ENCODE measurements around the gene GRPEL1.

GRPEL1 gene

GRCh38 chr4:7021355-7021754 is 46.5 kb downstream of the GRPEL1 start:
- DNase-seq = no peak

- no peak for DNase-seq
Measured at GRCh38 chr4:7020856-7021255, 47.0 kb downstream of the GRPEL1 start.

DNA sequence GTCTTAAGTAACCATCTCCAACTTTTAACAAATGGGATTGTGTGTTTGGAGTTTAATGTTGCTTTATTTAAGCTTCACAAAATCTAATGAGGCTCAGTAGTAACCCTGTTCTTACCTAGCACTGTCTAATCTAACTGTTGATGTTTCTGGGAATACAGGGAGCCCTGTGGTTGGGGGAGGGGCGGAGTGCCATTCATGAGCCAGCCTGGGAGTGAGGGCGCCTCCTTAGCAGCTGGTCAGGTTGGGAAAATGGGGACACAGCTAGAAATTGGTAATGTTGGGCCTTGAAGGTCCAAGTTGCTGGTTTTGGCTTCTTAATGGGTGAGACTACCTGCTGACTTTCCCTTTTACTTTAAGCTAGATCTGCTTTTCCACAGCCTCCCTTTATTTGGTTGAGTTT is 47.6 kb downstream of the GRPEL1 start:
- no peak for DNase-seq

GRCh38 chr4:7019367-7019766 is 48.5 kb downstream of the GRPEL1 start:
- DNase-seq = no peak

- DNase-seq = no peak
Measured at GRCh38 chr4:7018281-7018680, 49.6 kb downstream of the GRPEL1 start.

DNA sequence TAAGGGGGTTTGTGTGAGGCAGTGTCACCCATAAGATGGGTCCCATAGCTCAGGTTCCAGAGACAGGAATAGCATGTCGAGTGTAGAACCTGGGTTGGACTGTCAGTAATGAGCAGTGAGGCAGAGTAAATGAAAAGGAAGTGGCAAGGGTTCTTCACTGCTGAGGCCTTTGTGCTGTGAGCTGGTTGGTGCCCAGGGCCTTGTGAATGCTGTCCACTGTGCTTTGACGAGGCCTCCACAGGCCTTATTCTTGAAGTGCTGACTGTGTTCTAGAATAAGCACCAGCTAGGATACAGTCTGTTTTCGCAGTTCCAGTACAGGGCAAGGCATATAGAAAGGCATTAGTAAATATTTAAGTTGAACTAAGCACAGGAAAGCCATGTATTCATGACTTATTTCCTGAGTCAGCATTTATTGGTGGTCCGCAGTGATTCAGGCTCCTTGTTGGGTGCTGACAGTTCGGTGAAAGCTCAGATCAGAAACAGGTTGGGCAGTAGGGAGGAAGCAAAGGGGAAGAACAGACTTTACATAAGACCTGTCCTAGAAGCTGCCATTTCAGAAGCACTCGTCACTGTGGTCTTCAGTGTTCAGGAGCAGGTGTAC is 50.3 kb downstream of the GRPEL1 start:
- DNase-seq = no peak

DNA sequence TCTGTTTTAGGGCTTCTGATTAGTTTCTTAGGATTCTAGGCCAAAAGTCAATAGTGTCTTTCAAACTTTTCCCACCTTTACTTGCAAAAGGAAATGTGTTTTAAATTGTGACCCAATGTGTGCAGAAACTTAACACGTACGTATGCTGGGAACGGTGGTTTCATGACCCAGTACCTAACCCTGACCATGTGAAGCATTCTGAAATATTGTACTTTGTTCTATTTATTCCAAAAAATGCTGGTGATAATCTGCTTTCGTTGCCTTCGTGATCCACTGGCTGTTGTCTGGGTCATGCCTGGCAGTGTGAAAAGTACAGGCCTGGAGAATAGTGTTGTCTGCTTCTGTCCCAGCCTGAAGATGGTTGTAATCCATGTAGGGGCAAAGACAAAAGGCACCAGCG is 51.4 kb downstream of the GRPEL1 start:
- no peak for DNase-seq

GRCh38 chr4:7016086-7016485 is 51.8 kb downstream of the GRPEL1 start:
- DNase-seq = no peak

DNA sequence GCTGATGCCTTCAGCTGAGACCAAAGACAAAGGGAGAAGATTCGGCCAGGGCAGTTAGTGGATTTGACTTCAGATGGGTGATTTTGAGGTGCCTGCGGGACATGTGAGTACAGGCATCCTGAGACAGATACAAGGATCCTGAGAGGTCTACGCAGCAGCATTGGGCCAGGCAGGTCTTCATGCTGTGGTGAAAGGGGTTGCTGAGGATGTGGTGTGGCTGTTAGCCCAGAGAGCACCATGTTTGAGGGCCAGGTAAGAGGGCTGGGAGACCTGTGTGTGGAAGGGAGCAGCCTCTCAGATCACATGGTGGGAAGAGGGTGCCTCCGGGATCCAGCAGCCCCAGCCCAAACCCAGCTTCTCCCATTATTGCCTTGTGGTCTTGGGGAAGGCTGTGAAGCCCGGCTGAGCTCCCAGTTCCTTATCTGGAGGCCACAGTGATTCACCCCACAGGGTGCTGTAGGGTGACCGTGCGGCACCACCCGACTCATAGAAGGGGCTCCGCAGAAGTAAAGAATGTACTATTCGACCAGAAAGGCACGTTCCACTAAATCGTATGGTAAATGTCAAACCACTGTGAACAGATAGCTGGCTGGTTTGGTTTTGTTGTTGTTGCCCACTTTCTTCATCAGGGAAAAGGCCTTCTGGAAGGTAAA is 52.4 kb downstream of the GRPEL1 start:
- no peak for DNase-seq

DNA sequence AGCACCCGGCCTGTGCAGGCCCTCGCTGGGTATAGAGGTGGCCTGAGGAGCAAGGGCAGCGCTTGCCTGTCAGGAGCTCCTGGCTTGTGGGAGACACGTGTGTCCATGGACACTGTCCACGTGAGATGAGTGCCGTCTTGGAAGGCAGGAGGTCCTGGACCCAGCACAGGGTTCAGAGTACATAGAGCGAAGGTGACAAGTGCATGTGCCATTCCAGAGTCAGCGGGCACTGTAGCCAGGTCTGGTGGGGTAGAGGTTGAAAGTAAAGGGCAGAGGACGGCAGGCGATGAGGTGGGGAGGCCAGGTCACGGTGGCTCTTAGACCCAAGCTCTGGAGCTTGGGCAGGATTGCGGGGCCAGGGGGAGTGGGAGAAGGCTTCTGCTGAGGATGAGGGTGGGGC is 53.0 kb downstream of the GRPEL1 start:
- DNase-seq = no peak

DNA sequence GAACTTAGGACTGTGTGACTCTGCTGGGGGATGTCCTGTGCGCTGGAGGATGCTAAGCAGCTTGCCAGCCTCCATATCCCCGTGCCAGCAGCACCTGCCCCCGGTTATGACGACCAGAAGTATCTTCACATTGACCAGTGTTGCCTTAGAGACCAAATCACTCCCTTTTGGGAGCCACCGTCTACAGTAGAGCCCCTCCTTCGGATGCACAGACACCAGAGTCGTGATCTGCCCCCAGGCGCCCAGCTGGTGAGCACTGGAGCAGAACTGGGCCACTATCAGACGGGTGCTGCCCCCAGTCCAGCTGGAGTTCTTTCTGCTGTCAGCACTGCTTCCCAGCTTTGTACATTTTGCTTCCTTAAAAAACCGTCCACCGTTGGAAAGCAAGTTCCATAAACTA is 54.7 kb downstream of the GRPEL1 start:
- DNase-seq = no peak

GRCh38 chr4:7009564-7009963 is 58.3 kb downstream of the GRPEL1 start:
- no peak for DNase-seq

Data from activated CD4-positive, alpha-beta T cell treated with anti-CD3 and anti-CD28 coated beads, Interleukin-2, amount 50 U/mL, for 1 hour (primary cell).